ENCODE results near the gene NRP2. TPM values are rescaled to one million over a fixed set of nuclear protein-coding genes. Genes with fewer than 3 reads are reported as not detected.

Gene NRP2
- total and polyA plus RNA-seq, 8 donors, result 42.3 to 122 (median 60.9) TPM

GRCh38 chr2:205752296-205752820 is 70.1 kb downstream of the NRP2 start:
- no peaks in the 10 kb centered on the region for H3K27me3 ChIP-seq
- peaks cover 0 to 29% of the 10 kb centered on the region in 2 donors for H3K36me3 ChIP-seq
- intact Hi-C loops (cut with DNase I), result no loop called here
- H3K27ac ChIP-seq, result no peak overlapping the region
- H3K4me1 ChIP-seq, result peaks cover 16 to 19% of the 10 kb centered on the region in 2 donors
- no peak overlapping the region for H3K4me3 ChIP-seq
- TF ChIP-seq, protein P1, sequence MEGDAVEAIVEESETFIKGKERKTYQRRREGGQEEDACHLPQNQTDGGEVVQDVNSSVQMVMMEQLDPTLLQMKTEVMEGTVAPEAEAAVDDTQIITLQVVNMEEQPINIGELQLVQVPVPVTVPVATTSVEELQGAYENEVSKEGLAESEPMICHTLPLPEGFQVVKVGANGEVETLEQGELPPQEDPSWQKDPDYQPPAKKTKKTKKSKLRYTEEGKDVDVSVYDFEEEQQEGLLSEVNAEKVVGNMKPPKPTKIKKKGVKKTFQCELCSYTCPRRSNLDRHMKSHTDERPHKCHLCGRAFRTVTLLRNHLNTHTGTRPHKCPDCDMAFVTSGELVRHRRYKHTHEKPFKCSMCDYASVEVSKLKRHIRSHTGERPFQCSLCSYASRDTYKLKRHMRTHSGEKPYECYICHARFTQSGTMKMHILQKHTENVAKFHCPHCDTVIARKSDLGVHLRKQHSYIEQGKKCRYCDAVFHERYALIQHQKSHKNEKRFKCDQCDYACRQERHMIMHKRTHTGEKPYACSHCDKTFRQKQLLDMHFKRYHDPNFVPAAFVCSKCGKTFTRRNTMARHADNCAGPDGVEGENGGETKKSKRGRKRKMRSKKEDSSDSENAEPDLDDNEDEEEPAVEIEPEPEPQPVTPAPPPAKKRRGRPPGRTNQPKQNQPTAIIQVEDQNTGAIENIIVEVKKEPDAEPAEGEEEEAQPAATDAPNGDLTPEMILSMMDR (IDR thresholded peaks at IDR 0.05), result no peak
- ATAC-seq, result no peak
- no peaks in the 10 kb centered on the region for H3K9me3 ChIP-seq
- DNase-seq, result no peak

GRCh38 chr2:205752924-205753323 is 70.6 kb downstream of the NRP2 start:
- H3K4me1 ChIP-seq, result peaks cover 19 to 20% of the 10 kb centered on the region in 2 donors
- peaks cover 0 to 29% of the 10 kb centered on the region in 2 donors for H3K36me3 ChIP-seq
- no peak for ATAC-seq
- DNase-seq, result no peak
- intact Hi-C loops (cut with DNase I), result no loop called here
- no peaks in the 10 kb centered on the region for H3K9me3 ChIP-seq
- no peak overlapping the region for H3K4me3 ChIP-seq
- TF ChIP-seq, protein P1 (IDR thresholded peaks at IDR 0.05), result no peak
- H3K27ac ChIP-seq, result no peak overlapping the region
- H3K27me3 ChIP-seq, result no peaks in the 10 kb centered on the region

DNA sequence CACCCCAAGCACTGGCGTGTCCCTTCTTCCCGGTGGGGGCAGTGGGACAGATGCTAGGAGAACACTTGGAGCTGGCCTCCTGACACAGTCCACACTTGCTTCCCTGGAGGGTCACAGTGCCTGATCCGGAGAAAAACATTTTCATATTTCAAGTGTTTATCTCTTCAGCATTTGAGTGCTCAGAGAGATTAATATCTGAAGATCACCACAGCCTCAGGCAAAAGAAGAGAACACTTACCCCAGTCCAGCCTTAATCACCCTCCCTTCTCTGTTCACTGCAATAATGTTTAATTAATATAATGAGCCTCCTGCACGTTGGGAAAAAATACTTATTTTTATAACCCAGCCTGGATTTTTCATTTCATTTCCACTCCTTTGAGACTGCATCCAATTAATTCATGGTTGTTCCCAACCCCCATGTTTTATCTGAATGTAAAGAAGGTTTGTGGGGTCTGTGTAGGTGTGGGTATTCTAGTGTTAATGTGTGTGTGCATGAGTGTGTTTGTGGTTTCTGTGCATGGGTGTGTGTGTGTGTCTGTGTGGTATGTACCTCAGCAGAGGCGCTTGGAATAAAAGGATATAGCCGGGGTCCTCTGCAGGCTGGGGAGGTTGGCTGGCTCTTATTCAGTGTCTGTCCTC is 72.1 kb downstream of the NRP2 start:
- Histone ChIP-seq H3K4me3 (no peak overlapping the region), H3K36me3 (peaks cover 0 to 27% of the 10 kb centered on the region in 2 donors), H3K4me1 (peaks cover 13 to 23% of the 10 kb centered on the region in 2 donors), H3K9me3 (no peaks in the 10 kb centered on the region), H3K27ac (peak overlapping the region in 1 of 2 donors; percentile 30), H3K27me3 (no peaks in the 10 kb centered on the region)
- ATAC-seq, result peak; percentile 28
- TF ChIP-seq, protein P1 (IDR thresholded peaks at IDR 0.05), result no peak
- intact Hi-C loops (cut with DNase I), result no loop called here
- no peak for DNase-seq

GRCh38 chr2:205754924-205755321 is 72.6 kb downstream of the NRP2 start:
- H3K4me3 ChIP-seq, result no peak overlapping the region
- TF ChIP-seq, protein P1 (IDR thresholded peaks at IDR 0.05), result no peak
- H3K36me3 ChIP-seq, result peaks cover 0 to 21% of the 10 kb centered on the region in 2 donors
- H3K27ac ChIP-seq, result peak overlapping the region; percentile 4 to 30
- H3K4me1 ChIP-seq, result peaks cover 13 to 23% of the 10 kb centered on the region in 2 donors
- no peaks in the 10 kb centered on the region for H3K9me3 ChIP-seq
- intact Hi-C loops (cut with DNase I), result no loop called here
- ATAC-seq (peak; percentile 71), DNase-seq (no peak)
- no peaks in the 10 kb centered on the region for H3K27me3 ChIP-seq

DNA sequence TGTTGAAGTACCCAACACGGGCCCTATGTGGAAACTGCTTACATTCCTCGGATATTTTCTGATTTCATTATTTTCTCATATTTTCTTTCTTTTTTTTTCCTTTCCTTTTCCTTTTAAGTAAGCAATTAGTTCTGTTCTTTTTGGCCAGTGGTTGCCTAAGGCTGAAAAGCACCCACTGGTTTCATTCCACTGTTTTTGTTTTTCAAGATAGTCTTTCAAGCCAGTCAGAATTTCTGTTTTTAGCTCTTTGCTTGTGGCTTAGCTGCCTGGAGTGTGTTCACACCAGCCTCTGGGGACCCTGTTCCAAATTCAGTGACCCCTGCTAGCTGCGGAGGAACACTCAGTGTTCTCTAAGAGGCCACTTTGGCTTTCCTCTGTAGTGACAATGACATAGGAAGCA is 73.6 kb downstream of the NRP2 start:
- Histone ChIP-seq H3K27ac (no peak overlapping the region), H3K9me3 (no peaks in the 10 kb centered on the region), H3K4me1 (peaks cover 13 to 23% of the 10 kb centered on the region in 2 donors), H3K4me3 (no peak overlapping the region), H3K27me3 (no peaks in the 10 kb centered on the region), H3K36me3 (peaks cover 0 to 19% of the 10 kb centered on the region in 2 donors)
- no peak for DNase-seq
- TF ChIP-seq, protein P1 (IDR thresholded peaks at IDR 0.05), result no peak
- no peak for ATAC-seq
- intact Hi-C loops (cut with DNase I), result no loop called here
